ENCODE measurements around the gene XDH.

GRCh38 chr2:31314761-31315160 is 99.8 kb downstream of the XDH start:
- TF ChIP-seq CTCF (conservative IDR thresholded peaks at IDR 0.05) (no peak), ZFX (IDR thresholded peaks at IDR 0.05) (no peak)

Measured in C4-2B (cell line).